Stimulated activated CD8-positive, alpha-beta memory T cell treated with anti-CD3 and anti-CD28 coated beads, Interleukin-15, amount 100 ng/mL, for 24 hours (primary cell): ENCODE measurements around the gene MIGA2.

Experiments used
- DNase-seq: peaks from one replicate; pipeline ENCODE4 v3.0.0-alpha.2; 2020; ENCODE audit warnings: low read depth

MIGA2 gene

GRCh38 chr9:129074106-129074505 lies 37.7 kb downstream of the MIGA2 start:
- no peak for DNase-seq

- no peak for DNase-seq
Measured at GRCh38 chr9:129075996-129076639, 39.7 kb downstream of the MIGA2 start.

- no peak for DNase-seq
Measured at GRCh38 chr9:129076640-129077037, 40.2 kb downstream of the MIGA2 start.

GRCh38 chr9:129077236-129077635 lies 40.8 kb downstream of the MIGA2 start:
- no peak for DNase-seq

- no peak for DNase-seq
Measured at GRCh38 chr9:129078691-129079503, 42.5 kb downstream of the MIGA2 start.

- no peak for DNase-seq
Measured at GRCh38 chr9:129079829-129080228, 43.4 kb downstream of the MIGA2 start.

- DNase-seq = no peak
Measured at GRCh38 chr9:129080298-129080600, 43.8 kb downstream of the MIGA2 start.

- DNase-seq = peak; percentile 94
Measured at GRCh38 chr9:129080601-129081387, 44.4 kb downstream of the MIGA2 start, which contains the start of gene DOLPP1. Gene DOLPP1 (plus strand): TSS chr9:129081111. CDS start chr9:129081132, 21 bp downstream.

GRCh38 chr9:129081388-129081904 lies 45.0 kb downstream of the MIGA2 start:
- DNase-seq = no peak

GRCh38 chr9:129084087-129084486 lies 47.7 kb downstream of the MIGA2 start:
- DNase-seq = no peak

- no peak for DNase-seq
Measured at GRCh38 chr9:129089246-129089645, 52.8 kb downstream of the MIGA2 start.

- no peak for DNase-seq
Measured at GRCh38 chr9:129093602-129094386, 57.4 kb downstream of the MIGA2 start.

- no peak for DNase-seq
Measured at GRCh38 chr9:129094387-129095169, 58.2 kb downstream of the MIGA2 start.

- DNase-seq = no peak
Measured at GRCh38 chr9:129095170-129095667, 58.8 kb downstream of the MIGA2 start.

- no peak for DNase-seq
Measured at GRCh38 chr9:129095908-129096307, 59.5 kb downstream of the MIGA2 start.

- DNase-seq = no peak
Measured at GRCh38 chr9:129097671-129098306, 61.4 kb downstream of the MIGA2 start.

GRCh38 chr9:129098328-129098727 lies 61.9 kb downstream of the MIGA2 start:
- no peak for DNase-seq

- no peak for DNase-seq
Measured at GRCh38 chr9:129100383-129101169, 64.2 kb downstream of the MIGA2 start.

GRCh38 chr9:129101279-129101678 lies 64.9 kb downstream of the MIGA2 start:
- DNase-seq = no peak
